GM21619 (cell line): Measurements from ENCODE around the gene USP14.
"Not testable (repeated sequence)": the region's sequence is repeated elsewhere in the genome, so short reads cannot be mapped to it uniquely, and the experiment has no call there.

ENCODE experiments used
- ATAC-seq: cut with Tn5 transposase; IDR thresholded peaks from one replicate; pipeline ENCODE4 v1.9.1; 2021; ENCODE audit not compliant: unreplicated experiment

Gene USP14

GRCh38 chr18:158128-159036 is at the start of gene USP14:
Gene USP14, plus strand, starts transcription at chr18:158557. Its CDS starts 142 bp downstream, at chr18:158699.
- peak; percentile 92 for ATAC-seq

GRCh38 chr18:108665-109063 is 49.7 kb upstream of the USP14 start:
- ATAC-seq: peak; percentile 2

- not testable (repeated sequence) for ATAC-seq
Measured at GRCh38 chr18:109130-109921, 49.0 kb upstream of the USP14 start.

DNA sequence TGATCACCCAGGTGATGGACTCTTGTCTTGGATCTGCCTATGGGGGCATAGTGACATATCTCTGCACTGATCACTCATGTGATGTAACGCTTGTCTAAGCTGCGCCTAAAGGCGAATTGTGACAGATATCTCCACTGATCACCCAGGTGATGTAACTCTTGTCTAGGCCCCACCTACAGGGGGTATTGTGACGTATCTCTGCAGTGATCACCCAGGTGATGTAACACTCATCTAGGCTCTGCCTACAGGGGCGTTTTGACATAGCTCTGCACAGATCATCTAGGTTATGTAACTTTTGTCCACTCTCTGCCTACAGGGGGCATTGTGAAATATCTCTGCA is 48.5 kb upstream of the USP14 start:
- not testable (repeated sequence) for ATAC-seq

GRCh38 chr18:110351-111201 is 47.8 kb upstream of the USP14 start:
- ATAC-seq: not testable (repeated sequence)

GRCh38 chr18:111306-112014 is 46.9 kb upstream of the USP14 start:
- ATAC-seq: no peak

DNA sequence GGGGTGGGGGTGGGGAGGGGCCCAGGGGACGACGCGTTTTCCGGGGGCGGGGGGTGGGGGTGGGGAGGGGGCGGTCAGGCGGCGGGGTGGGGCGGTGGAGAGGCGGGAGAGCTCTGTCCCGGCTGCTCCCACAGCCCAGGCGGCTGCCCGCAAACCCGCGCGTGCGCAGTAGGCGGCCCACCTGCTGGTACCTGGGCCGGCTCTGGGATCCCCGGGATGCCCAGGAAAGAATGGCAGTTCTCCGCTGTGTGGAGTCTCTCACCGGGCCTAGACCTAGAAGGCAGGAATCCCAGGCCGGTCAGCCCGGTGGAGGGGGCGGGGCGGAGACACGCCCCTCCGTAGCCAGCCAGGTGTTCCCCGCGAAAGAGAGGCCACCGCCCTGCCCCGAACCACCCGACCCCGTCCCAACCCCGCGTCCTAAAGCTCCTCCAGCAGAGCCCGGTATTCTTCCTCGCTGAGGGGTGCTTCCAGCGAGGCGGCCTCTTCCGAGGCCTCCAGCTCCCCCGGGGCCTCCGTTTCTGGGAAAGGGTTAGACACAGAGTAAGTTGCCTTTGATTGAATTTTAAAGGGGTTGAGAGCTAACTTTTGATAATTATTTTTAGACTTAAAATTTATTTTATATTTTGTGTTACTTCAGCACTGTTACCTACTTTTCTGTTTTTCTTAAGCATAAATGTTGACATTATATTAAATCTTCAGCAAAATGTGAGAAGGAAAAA is 46.2 kb upstream of the USP14 start:
- not testable (repeated sequence) for ATAC-seq

GRCh38 chr18:120539-121260 is 37.7 kb upstream of the USP14 start:
- ATAC-seq: not testable (repeated sequence)

- ATAC-seq: no peak
Measured at GRCh38 chr18:135045-135444, 23.3 kb upstream of the USP14 start.

DNA sequence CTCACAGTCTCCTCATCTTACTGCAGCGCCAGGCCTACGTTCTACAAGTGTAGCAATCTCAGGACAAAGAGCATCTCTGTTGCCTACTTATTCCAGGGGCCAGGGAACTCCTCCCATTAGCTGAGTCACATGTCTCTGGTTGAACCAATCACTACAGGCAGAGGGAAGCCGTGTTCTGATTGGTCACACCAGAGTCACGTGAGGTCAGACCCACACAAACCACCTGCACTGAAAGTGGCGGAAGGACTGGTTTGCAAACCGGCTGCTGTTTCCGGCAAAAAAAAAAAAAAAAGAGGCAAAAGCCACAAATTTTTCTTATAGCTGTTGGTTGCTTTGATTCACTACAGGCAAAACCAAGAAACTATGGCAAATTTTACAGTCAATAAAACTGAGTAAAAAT is 21.9 kb upstream of the USP14 start:
- ATAC-seq: no peak

GRCh38 chr18:137327-137726 is 21.0 kb upstream of the USP14 start:
- ATAC-seq: no peak

GRCh38 chr18:140670-141266 is 17.6 kb upstream of the USP14 start:
- no peak for ATAC-seq

- ATAC-seq: not testable (repeated sequence)
Measured at GRCh38 chr18:142624-143296, 15.6 kb upstream of the USP14 start.

DNA sequence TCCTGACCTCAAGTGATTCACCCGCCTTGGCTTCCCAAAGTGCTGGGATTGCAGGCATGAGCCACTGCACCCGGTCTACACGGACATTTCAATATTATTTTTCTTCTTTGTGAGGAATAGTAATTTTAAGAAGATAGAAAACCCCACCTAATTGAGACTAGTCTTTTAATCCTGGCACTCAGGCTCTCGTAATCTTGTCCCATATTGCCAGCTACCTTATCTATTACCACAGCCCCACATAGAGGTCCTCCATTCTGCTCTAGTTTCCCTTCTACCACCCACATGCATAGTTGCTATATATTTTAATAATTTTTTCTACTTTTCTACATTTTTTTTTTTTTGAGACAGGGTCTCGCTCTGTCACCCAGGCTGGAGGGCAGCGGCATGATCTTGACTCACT is 9.5 kb upstream of the USP14 start:
- ATAC-seq: no peak

DNA sequence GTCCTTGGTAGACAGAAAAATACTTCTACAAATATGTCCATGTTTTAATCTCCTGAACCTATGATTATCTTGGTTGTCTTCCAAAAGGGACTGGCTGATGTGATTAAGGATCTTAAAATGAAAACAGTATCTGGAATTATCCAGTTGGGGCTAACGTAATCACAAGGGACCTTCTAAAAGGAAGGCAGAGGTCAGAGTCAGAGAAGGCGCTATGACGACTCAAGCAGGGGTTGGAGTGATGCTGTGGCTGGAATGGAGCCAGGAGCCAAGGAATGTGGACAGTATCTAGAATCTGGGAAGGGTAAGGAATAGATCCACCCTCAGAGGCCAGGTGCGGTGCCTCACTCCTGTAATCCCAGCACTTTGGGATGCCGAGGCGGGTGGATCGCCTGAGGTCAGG is 4.2 kb upstream of the USP14 start:
- no peak for ATAC-seq

- ATAC-seq: no peak
Measured at GRCh38 chr18:155688-156087, 2.7 kb upstream of the USP14 start.

GRCh38 chr18:156514-157230 is 1.7 kb upstream of the USP14 start:
- no peak for ATAC-seq
